ENCODE data around the gene AQP7. TPM values are rescaled to one million over a fixed set of nuclear protein-coding genes. Genes with fewer than 3 reads are reported as not detected.
"Not testable (repeated sequence)": the region's sequence is repeated elsewhere in the genome, so short reads cannot be mapped to it uniquely, and the experiment has no call there.

AQP7 gene
- total RNA-seq, 1 experiment from 2014 or later, result not detected

DNA sequence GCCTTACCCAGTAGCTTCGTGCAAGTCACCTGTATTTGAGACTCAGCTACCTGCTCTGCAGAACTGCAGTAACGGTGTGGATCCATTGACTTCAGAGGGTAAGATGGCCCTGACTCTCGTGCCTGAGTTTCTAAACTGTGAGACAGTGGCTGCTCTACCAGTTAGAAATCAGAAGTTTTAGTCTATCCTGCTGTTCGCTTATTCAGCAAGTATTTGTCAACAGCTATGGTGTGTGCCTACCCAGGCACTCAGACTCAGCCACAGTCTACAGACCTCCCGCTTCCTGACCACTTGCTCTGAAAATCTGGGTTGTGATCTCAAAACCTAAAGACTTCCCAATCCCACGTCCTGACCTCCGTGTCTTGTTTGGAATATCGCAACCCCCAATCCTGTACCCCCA, 31.5 kb upstream of the AQP7 start:
- no peak for DNase-seq (ENCODE audit: low spot score)

DNA sequence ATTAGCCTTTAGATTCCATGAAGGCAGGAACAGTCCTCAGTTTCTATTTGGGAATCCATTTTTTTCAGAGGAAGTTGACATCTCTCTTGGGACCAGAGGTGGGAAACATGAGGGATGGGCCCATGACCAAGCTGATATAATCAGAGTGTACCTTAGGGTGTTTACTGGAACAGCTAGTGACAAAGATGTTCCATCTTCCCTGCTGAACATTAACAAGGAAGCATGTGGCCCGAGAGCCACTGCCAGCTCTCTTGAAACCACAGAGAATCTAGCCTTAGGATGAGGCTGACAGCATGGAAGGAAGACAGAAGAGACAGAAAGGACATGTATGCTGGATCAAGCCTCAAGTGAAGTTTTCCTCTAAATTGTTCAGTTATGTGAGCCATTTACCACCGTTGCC, 29.1 kb upstream of the AQP7 start:
- no peak for DNase-seq (ENCODE audit: low spot score)

DNA sequence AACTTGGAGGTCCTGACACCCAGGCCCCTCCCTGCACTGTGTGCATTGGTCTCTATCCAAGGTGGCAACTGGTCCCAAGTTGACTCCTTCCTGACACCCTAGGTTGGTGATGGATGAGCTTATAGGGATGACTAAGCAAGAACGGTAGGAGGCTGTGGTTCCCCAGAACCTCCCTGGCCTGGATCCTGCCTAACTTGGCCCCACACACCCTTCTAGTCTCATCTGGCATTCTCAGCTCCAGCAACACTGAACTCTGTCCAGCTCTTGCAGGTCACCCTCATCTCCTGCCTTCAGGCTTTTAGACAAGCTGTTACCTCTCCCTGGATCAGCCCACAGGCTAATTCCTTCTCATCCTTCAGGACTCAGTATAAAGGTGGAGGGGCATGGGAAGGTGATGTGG, 28.6 kb upstream of the AQP7 start:
- peak; percentile 76 for DNase-seq (ENCODE audit: low spot score)

DNA sequence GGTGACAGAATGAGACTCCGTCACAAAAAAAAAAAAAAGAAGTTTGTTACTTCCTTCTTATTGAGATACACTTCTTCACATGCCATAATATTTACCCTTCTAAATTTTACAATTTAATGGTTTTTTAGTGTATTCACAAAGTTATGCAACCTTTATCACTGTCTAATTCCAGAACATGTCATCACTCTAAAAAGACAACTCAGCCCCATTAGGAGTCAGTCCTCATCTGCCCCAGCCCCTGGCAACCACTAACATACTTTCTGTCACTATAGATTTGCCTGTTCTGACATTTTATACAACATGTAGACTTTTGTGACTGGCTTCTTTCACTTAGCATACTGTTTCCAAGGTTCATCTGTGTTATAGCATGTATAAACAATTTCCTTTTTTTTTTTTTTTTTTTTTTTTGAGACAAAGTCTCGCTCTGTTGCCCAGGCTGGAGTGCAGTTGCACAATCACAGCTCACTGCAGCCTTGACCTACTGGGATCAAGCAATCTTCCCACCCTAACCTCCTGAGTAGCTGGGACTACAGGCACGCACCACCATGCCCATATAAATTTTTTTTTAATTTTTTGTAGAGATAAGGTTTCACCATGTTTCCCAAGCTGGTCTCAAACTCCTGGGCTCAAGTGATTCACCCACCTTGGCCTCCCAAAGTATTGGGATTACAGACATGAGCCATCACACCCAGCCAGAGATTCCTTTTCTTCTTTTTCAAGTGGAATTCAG, 27.1 kb upstream of the AQP7 start:
- no peak for DNase-seq (ENCODE audit: low spot score)

DNA sequence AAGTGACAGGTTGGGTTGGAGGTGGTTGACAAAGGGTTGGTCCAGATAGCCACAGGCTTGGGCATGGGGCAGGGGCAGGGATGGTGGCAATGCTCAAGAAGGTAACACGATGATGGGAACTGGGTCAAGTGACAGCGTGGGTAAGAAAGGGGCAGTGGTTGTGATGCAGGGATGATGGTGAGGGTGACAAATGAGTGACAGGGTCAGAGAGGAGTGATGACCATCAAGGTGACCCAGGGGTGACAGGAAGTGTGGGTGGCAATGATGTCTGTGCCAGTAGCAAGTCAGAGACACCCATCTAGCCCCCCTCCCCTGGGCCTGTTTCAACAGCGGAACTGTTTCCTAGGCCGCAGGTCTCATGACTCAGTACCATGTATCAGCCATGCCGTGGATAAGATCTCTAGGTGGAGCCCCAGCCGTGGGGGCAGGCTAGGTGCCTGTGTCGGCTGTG, 24.5 kb upstream of the AQP7 start:
- no peak for DNase-seq (ENCODE audit: low spot score)

DNA sequence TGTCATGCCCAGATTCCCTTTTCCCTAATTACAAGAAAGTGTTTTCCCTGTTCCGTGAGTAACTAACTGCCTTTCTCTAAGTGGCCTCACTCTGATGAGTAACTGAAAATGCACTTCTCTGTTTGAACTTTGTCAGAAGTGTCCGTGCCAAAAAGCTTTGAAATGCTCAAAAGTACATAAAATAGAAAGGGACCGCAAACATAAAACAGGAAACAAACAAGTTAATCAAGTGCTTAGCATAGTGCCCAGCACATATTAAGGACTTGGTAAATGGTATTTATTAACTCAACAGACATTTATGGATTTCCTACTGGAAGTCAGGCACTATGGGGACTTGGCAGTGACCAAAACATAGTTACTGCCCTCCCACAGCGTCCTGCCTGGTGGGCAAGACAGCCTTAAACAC, 22.8 kb upstream of the AQP7 start:
- no peak for DNase-seq (ENCODE audit: low spot score)

DNA sequence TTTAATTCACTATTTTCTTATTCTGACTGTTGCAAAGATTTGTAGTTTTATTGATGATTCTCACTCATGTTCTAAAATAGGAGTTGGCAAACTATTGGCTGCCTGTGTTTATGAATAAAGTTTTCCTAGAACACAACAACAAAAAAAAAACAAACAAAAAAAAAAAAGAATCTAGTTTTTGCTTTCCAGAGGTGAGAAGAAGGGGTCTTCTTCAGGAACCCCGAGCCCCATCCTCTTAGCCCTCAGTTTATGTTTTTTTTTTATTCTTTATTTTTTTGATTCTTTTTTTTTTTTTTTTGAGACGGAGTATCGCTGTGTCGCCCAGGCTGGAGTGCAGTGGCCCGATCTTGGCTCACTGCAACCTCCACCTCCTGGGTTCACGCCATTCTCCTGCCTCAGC, 22.1 kb upstream of the AQP7 start:
- not testable (repeated sequence) for DNase-seq (ENCODE audit: low spot score)

DNA sequence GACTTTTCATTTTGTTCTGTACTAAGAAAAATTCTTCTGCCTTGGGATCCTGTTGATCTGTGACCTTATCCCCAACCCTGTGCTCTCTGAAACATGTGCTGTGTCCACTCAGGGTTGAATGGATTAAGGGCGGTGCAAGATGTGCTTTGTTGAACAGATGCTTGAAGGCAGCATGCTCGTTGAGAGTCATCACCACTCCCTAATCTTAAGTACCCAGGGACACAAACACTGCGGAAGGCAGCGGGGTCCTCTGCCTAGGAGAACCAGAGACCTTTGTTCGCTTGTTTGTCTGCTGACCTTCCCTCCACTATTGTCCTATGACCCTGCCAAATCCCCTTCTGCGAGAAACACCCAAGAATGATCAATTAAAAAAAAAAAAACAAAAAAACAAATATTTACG, 21.7 kb upstream of the AQP7 start:
- DNase-seq (ENCODE audit: low spot score), result not testable (repeated sequence)

DNA sequence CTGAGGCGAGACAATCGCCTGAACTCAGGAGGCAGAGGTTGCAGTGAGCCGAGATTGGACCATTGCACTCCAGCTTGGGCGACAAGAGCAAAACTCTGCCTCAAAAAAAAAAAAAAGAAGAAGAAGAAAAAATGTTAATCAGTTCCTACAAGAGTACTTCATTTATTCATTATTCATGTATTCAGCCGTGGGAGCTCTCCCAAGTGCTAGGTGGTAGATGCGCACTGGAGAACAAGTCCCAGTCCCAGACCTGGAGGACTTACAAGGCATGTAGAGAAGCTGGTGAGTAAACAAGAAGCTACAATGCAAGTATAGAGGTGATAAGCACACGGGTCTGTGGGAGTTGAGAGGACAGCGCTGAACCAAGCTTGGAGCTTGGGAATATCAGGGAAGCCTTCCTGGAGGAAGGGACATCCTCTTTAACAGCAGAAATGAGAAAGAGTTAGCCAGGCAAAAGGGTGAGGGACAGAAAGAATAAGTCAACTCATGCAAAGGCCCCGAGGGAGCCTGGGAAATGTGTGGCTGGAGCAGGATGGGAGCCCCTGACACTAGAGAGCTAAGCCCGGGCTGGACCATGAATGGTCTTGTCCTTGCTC, 17.4 kb upstream of the AQP7 start:
- no peak for DNase-seq (ENCODE audit: low spot score)

DNA sequence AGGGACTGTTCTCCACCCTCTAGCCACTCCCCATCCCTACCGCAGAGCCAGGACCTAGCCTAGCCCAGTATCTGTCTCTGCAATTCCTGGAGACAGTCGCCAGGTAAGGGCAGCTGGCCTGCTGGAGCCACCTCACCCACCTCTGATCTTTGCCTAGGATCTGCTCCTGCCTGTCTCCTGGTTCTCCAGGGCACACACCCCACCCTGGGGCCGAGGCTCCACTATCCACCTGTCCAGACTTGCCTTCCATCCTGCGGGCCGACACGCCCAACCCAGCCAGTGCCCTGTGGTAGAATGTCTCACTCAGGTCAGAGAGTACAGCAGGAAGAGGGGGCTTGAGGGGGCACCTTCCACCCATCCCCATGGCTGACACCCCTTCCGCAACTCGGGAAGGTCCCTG, 15.7 kb upstream of the AQP7 start:
- DNase-seq (ENCODE audit: low spot score), result no peak

DNA sequence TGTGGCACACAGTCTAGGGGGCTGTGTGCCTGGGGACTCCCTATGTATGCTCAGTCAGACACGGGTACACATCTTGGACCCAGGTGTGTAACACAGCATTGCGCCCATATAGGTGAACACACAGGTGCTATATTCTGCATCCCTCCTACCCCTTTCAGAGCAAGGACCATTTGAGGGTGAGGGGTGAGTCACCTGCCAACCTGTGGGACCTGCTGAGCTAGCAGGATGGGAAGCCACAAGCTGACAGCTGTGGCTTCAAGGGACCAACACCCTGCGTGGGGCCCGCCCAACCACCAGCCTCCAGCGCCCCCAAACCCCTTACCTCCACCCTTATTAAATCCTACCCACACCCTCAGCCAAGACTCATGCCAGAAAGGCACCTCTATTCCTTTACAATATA, 14.6 kb upstream of the AQP7 start:
- DNase-seq (ENCODE audit: low spot score), result no peak

DNA sequence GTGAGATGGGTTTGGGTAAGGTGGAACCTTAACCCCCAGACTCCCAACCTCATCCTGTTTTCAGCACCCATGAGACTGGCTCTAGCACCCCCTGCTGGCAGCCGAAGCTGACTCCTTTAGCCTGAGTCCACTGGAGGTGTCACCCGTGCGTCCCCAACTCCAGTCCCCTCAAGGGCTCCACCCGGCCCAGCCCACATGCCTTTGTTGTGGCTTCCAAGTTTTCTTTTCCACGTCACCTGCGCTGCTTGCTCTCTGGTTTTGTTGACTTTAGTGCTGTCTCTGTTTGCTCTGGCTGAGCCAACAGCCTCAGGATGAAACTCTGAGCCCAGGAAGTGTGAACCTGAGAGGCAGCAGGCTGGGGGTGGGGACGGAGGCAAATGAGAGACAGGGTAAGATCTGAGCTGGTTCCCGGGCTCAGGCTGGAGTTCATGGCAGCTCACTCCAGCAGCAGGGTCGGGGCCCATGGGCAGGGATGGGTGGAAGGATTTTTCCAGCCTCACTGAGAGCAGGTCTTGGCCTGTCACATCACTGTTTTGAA, 13.2 kb upstream of the AQP7 start:
- DNase-seq (ENCODE audit: low spot score), result no peak

DNA sequence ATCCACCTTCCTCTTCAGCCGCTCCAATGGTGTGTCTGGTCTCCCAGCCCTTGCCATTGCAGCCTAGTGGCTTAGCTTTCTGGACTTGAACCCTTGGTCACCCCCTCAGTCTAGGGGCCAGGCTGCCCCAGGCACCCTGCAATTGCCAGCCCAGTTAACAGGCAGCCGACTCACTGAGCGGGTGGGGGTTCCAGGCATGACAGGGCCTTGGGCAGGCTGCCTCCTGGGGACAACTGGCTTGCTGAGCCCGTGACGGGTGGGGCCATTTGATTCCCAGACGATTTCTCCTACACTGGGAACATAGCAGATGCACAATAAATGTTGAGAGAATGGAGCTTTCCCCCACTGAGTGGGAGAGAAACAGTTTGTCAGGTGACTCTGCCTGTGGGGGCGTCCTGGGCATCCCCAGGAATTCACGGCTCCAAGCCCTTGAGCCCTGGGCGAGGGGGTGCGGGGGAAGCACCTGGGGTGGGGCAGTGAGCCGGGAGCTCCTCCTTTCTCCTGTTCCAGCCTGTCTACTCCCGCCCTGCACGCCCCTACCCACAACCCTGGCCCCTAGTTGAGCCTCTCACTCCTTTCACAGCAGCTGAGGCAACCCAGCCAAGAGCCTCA, 12.6 kb upstream of the AQP7 start:
- no peak for DNase-seq (ENCODE audit: low spot score)

DNA sequence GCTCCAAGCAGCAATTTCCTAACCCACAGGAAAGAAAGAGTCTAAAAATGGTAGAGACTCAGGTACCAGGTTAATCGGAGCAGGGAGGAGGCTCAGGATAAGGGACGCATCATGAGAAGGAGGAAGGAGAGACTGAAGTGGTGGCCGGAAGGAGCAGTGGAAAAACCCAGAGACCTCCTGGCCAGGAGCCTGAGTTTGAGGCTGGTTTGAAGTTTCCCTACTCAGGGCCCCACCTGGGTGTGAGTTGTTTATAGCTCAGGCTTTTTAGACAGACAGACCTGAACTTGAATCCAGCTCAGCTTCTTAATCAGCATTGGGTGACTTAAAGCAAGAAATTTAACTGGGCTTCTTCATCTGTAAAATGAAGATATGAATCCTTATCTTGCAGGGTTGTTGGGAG, 11.9 kb upstream of the AQP7 start:
- no peak for DNase-seq (ENCODE audit: low spot score)

DNA sequence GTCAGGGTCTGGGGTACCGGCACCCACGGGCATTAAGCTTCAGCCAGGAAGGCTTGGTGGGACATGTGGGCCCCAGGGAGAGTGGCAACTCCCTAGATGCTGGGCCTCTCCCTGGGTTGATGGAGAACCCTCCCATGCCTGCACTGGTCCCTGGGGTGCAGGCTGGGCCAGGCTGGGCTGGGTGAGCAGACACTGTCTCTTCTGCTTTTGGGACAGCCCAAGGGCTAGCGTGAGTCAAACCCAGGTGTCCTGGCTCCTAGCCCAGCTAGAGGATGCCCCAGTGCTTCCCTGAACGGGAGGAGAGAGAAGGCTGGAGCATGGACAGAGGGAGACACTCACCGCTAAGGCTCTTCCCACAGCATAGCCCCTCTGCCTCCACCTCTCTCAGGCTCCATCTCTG, 5.7 kb upstream of the AQP7 start:
- no peak for DNase-seq (ENCODE audit: low spot score)

DNA sequence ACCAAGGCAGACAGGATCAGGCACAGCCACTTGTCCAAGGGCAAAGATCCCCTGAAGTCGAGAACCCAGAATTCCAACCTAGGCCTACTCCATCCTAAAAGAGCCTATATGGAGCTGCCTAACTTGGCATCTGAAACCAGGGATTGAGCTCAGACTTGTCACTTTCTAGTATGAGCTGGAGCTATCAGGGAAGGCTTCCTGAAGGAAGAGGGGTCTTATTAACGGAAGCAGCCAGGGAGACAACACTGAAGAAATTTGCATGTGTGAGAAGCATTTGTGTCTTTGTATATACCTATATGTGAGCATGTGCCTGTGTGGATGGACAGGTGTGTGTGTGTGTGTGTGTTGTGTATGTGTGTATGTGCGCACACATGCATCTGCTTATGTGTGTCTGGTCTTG, 4.7 kb upstream of the AQP7 start:
- no peak for DNase-seq (ENCODE audit: low spot score)

DNA sequence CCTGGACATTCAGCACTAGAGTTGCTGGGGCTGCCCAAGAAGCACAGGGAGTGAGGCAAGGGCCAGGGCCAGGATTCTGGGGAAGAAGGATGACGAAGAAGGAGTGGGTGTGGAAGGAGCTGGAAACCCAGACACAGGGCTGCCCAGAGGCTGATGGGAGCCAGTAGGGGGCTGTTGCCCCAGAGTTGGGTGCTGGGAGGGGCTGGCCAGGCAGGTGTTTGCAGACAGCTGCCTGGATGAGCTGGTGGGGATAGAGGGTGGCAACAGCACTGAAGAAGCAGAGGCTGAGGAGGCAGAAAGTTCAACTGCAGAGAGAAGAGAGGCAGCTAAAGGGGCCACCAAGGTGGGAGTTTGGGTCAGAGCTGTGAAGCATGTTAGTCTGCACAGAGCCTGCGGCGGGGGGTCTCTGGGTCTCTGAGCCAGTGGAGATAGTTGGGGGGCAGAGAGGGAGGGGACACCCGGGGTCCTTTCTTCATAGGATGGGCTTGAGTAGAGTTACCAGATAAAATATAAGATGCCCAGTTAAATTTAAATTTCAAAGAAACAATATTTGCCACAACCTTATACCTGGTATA, 2.5 kb upstream of the AQP7 start:
- no peak for DNase-seq (ENCODE audit: low spot score)

DNA sequence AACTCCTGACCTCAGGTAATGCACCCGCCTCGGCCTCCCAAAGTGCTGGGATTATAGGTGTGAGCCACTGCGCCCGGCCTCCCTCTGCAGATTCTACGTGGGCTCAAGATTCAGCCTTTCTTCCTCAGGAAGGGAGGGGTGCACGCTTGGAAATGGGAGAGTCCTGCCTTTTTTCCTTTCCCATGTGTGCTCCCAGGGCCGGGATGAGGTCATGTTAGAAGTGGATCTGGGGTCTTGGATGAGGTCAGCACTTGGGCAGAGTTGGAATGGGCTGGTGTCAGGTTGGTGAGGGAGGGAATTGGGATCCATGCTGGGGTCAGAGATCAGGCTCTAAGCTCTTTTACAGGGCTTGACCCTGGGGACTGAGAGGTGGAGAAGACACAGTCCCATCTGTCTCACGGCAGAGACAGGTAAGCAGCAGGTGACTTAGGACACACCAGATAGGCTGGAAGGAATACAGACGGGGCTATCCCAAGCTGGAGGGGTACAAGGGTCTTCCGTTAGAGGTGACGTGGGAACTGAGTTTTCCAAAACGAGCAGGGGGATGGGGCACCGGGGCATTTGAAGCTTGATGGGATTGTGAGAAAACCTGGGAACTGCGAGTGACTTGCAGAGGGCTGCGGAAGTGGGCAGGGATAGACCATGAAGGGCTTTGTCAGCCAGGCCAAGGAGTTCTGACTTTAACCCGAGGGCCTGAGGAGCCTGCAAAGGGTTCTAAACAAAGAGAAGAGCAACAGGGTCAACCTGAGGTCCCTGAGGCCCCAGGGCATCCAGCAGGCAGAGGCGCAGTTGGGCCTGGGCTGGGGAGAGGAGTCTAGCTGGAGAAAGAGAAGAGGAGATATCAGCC, 1.8 kb upstream of the AQP7 start:
- DNase-seq (ENCODE audit: low spot score), result no peak

DNA sequence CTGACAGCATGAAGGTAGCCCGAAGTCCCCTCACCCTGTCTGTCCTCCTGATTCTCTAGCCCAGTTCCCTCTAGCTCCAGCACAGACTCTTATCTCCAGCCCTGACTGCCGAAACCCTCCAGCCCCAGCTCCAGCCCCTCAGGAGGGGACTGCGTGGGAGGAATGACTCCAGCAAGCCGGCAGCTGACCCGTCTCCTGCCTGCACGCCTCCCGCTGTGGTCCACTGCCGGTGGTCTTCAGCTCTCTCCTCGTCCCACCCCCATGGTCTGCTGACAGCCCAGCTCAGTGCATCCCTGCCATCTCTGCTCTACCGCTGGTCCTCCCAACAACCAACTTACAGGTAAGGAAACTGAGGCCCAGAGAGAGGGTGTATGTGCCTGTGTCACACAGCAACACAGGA, 559 bp downstream of the AQP7 start:
- not testable (repeated sequence) for DNase-seq (ENCODE audit: low spot score)

DNA sequence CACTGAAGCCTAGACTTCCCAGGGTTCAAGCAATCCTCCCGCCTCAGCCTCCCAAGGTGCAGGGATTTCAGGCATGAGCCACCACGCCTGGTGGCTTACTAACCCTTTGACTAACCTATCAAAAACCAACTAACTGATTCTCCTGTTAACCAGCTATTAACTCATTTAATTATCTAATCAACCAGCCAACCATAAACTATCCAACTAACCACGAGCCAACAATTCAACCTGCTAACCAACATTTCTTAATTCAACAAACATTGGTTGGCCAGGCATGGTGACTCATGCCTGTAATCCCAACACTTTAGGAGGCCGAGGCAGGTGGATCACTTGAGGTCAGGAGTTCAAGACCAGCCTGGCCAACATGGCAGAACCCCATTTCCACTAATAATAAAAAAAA, 3.3 kb downstream of the AQP7 start:
- not testable (repeated sequence) for DNase-seq (ENCODE audit: low spot score)

DNA sequence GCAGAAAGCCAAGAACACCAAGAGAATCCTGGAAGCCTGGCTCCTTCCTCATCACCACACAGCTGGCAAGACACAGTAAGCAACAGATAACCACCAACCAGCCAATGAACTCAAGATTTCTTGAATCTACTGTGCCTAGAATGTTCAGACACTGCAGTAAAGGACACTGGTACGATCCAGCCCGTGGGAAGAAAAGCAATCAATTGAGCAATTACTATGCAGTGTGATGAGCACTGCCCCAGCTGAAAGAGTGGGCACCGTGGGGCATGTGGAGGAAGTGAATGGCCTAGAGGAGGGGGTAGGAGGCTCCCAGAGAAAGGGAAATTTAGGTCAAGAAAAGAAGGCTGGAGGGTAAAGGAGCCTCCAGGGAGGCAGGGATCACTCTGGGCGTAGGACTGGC, 4.6 kb downstream of the AQP7 start:
- not testable (repeated sequence) for DNase-seq (ENCODE audit: low spot score)

Data from A172 (cell line).